Activated CD4-positive, alpha-beta memory T cell treated with anti-CD3 and anti-CD28 coated beads for 36 hours (primary cell): ENCODE data around the gene OGFR. TPM values are rescaled to one million over a fixed set of nuclear protein-coding genes. Genes with fewer than 3 reads are reported as not detected.

Source experiments
- CTCF ChIA-PET: fragments of 350-600 bp; sonication (Branson Sonifier 250); formaldehyde crosslinking; loops from one replicate; lab custom pipeline; 2021; ENCODE audit warnings: antibody characterized with exemption, inconsistent platforms; lab: Charles Lee
- POLR2A ChIA-PET: fragments of 350-600 bp; sonication (Branson Sonifier 250); formaldehyde crosslinking; loops from one replicate; lab custom pipeline; 2021; ENCODE audit warnings: antibody characterized with exemption; lab: Charles Lee
- DNase-seq: peaks from one replicate; pipeline ENCODE4 v3.0.0-alpha.2; 2020
- H3K27ac Mint-ChIP-seq: one replicate; pipeline ENCODE4 v1.8.0; 2021; ENCODE audit warnings: mixed read lengths
- H3K27me3 Mint-ChIP-seq: one replicate; pipeline ENCODE4 v1.8.0; 2021; ENCODE audit warnings: mixed read lengths
- H3K36me3 Mint-ChIP-seq: one replicate; pipeline ENCODE4 v1.8.0; 2021; ENCODE audit warnings: mixed read lengths
- H3K4me1 Mint-ChIP-seq: one replicate; pipeline ENCODE4 v1.8.0; 2021; ENCODE audit warnings: low read depth, mixed read lengths
- H3K4me3 Mint-ChIP-seq: one replicate; pipeline ENCODE4 v1.8.0; 2021; ENCODE audit warnings: mild to moderate bottlenecking, mixed read lengths
- H3K9me3 Mint-ChIP-seq: one replicate; pipeline ENCODE4 v1.8.0; 2021; ENCODE audit warnings: mixed read lengths
- intact Hi-C: fragments of 100-400 bp; cut with micrococcal nuclease; formaldehyde crosslinking; loops from one replicate; pipeline ENCODE4 v1.15.1; 2023
- total RNA-seq, 2 experiments: library from RNA; stranded (reverse); gene quantifications; one replicate each; pipeline ENCODE4 v1.2.3, GENCODE V29; 2021

Gene OGFR
- total RNA-seq, 2 experiments from 2014 or later, result 35.0 to 39.0 TPM

DNA sequence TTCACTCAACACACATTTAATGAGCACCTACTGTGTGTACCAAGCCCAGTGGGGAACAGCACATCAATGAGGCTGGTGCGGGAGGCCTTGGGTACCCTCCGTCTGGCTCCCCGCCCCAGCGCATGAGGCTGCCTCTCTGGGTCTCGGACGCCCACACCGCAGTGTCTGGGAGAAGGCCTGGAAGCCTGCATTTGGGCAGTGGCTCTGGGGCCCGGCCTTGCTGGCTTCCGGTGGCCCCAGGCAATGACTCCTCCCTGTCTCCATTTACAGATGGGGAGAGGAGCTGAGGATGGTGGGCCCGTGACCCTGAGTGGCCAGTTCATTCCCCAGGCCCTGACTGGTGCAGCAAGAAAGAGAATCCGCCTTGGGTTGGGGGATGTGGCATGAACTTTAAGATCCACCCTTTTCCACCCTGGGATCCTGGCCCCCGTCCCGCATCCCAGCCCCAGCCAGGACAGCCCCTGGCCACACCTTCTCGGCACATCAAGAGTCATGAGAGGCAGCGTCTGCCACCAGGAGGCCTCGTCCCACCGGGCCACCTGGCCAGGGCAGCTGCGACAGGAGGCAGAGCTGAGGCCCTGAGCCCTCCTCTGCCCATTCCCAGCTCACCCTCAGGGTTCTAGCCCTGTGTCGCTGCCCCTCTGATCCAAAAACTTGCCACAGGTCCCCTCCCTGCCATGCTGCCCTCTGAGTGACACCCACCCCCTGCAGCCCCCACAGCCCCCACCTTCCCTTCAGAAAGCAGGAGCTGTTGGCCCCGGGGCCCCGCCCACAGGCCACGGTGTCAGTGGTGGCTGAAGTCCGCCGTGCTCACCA is 25.8 kb upstream of the OGFR start:
- Mint-ChIP-seq H3K27me3 (no peaks in the 10 kb centered on the region), H3K4me1 (peaks cover 34% of the 10 kb centered on the region), H3K36me3 (no peaks in the 10 kb centered on the region), H3K4me3 (no peak overlapping the region), H3K9me3 (no peaks in the 10 kb centered on the region), H3K27ac (no peak overlapping the region)
- no peak for DNase-seq
- ChIA-PET POLR2A (no interaction called here), CTCF (interaction anchor here (1.9 kb wide), 1 partner anchor 12 kb away, joined by 7 read pairs; no protein-coding TSS in a partner anchor)
- intact Hi-C loops, result no loop called here

DNA sequence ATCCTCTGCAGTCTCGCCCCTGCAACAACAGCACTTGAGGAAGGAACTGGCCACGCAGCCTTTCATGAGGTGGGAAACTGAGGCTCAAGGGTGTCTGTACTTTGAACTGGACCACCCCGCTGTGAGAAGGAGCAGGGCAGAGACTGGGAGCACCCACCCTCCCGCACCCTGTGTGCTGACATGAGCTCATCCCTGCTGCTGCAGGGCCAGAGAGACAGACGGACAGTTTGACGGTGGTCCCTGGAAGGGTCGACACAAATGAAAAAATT is 25.3 kb upstream of the OGFR start:
- POLR2A ChIA-PET, result no interaction called here
- H3K27me3 Mint-ChIP-seq, result no peaks in the 10 kb centered on the region
- no peaks in the 10 kb centered on the region for H3K36me3 Mint-ChIP-seq
- intact Hi-C loops, result no loop called here
- CTCF ChIA-PET, result interaction anchor here (1.9 kb wide), 1 partner anchor 12 kb away, joined by 7 read pairs; no protein-coding TSS in a partner anchor
- peaks cover 30% of the 10 kb centered on the region for H3K4me1 Mint-ChIP-seq
- DNase-seq, result no peak
- no peaks in the 10 kb centered on the region for H3K9me3 Mint-ChIP-seq
- no peak overlapping the region for H3K4me3 Mint-ChIP-seq
- no peak overlapping the region for H3K27ac Mint-ChIP-seq

DNA sequence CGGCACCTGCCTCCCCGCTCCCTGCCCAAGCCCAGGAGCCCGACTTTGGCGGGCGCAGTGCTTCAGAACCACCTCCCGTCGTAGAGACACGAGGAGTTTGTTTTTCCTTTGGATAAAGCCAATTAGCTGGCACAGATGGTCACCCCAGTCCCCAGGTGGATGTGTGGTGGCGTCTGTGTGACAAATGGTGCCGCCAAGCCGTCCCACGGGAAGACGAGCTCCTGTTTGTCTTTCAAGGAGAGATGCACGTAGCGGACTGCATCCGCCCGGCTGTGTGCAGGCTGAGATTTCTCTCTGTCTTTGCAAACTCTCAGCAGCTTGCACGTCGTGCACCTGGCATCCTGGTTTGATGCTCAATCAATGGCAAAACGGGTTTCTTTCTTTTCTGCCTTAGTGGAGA is 24.4 kb upstream of the OGFR start:
- ChIA-PET POLR2A (no interaction called here), CTCF (interaction anchor here (1.9 kb wide), 1 partner anchor 11 kb away, joined by 7 read pairs; no protein-coding TSS in a partner anchor)
- no peaks in the 10 kb centered on the region for H3K27me3 Mint-ChIP-seq

DNA sequence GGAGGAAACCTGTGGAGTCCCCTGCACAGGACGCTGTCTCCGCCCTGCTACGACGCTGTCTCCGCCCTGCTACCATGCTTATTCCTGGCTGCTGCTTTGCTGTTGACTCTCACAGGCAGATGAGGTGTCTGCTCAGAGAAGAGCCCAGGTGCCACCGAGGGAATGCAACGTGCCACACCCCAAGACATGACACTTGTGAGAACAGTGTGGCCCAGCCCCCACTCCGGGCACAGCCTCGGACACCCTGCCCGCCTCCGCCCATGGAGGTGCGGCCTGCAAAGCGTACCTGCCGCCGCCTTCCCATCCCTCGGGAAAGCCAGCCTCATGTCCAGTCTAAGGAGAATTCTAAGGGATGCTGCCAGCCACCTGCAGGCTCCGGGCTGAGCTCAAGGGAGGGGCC is 23.9 kb upstream of the OGFR start:
- H3K27ac Mint-ChIP-seq, result no peak overlapping the region
- CTCF ChIA-PET, result interaction anchor here (1.9 kb wide), 1 partner anchor 10 kb away, joined by 7 read pairs; no protein-coding TSS in a partner anchor
- H3K36me3 Mint-ChIP-seq, result no peaks in the 10 kb centered on the region
- intact Hi-C loops, result no loop called here
- DNase-seq, result no peak
- no peaks in the 10 kb centered on the region for H3K27me3 Mint-ChIP-seq
- no peaks in the 10 kb centered on the region for H3K9me3 Mint-ChIP-seq
- peaks cover 18% of the 10 kb centered on the region for H3K4me1 Mint-ChIP-seq
- H3K4me3 Mint-ChIP-seq, result no peak overlapping the region
- POLR2A ChIA-PET, result no interaction called here

More for the DNA sequence above, 24.4 kb upstream of the OGFR start:
- Mint-ChIP-seq H3K27ac (no peak overlapping the region), H3K9me3 (no peaks in the 10 kb centered on the region), H3K4me3 (no peak overlapping the region), H3K36me3 (no peaks in the 10 kb centered on the region), H3K4me1 (peaks cover 22% of the 10 kb centered on the region)
- no peak for DNase-seq
- intact Hi-C loops, result no loop called here

DNA sequence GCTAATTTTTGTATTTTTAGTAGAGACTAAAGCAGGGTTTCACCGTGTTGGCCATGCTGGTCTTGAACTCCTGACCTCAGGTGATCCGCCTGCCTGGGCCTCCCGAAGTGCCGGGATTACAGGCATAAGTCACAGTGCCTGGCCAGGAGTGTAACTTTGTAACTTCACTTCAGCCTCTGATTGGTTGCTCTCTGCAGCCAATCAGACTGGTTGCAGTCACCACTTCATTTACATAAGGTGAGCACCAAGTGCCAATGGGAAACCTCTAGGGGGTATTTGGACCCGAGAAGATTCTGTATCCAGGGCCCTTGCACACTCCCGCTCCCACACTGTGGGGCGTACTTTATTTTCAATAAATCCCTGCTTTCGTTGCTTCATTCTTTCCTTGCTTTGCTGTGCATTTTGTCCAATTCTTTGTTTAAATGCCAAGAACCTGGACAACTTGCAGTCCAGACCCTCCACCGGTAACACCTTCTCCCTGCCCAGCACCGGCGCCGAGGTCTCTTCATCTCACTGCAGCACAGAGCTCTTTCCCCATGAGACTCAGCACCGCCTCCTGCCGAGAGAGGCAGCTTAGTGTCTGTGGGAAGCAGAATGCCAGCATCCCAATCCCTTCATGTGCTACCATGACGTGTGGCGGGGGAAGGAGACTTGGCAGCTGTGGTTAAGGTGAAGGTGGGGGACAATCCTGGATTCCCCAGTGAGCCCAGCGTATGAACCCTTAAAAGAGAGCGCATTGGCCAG is 22.3 kb upstream of the OGFR start:
- no peaks in the 10 kb centered on the region for H3K27me3 Mint-ChIP-seq
- no peak overlapping the region for H3K4me3 Mint-ChIP-seq
- no peak overlapping the region for H3K27ac Mint-ChIP-seq
- ChIA-PET POLR2A (interaction anchor here (0.6 kb wide), 1 partner anchor 48 kb away, joined by 3 read pairs; no protein-coding TSS in a partner anchor), CTCF (interaction anchor here (1.0 kb wide), 1 partner anchor 9 kb away, joined by 5 read pairs; no protein-coding TSS in a partner anchor)
- intact Hi-C loops, result no loop called here
- H3K4me1 Mint-ChIP-seq, result peaks cover 5% of the 10 kb centered on the region
- H3K9me3 Mint-ChIP-seq, result no peaks in the 10 kb centered on the region
- no peak for DNase-seq
- no peaks in the 10 kb centered on the region for H3K36me3 Mint-ChIP-seq

DNA sequence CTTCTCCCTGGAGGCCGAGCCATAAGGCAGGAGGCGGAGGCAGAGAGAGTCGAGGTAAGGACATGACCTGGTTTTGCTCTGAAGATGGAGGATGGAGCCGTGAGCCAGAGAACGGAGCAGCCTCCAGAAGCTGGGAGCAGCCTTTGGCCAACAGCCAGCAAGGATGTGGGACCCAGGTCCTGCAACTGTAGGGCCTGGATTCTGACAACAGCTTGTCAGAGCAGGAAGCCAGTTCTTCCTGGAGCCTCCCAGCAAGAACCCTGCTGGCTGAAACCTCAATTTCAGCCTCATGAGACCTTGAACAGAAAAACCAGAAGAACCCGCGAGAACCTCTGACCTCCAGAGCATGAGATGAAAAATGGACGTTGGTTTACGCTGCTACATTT is 21.7 kb upstream of the OGFR start:
- CTCF ChIA-PET, result interaction anchor here (1.0 kb wide), 1 partner anchor 9 kb away, joined by 5 read pairs; no protein-coding TSS in a partner anchor
- no peaks in the 10 kb centered on the region for H3K27me3 Mint-ChIP-seq
- intact Hi-C loops, result no loop called here
- DNase-seq, result no peak
- no peak overlapping the region for H3K27ac Mint-ChIP-seq
- POLR2A ChIA-PET, result interaction anchor here (0.6 kb wide), 1 partner anchor 49 kb away, joined by 3 read pairs; no protein-coding TSS in a partner anchor
- peaks cover 7% of the 10 kb centered on the region for H3K4me1 Mint-ChIP-seq
- H3K36me3 Mint-ChIP-seq, result no peaks in the 10 kb centered on the region
- H3K9me3 Mint-ChIP-seq, result no peaks in the 10 kb centered on the region
- no peak overlapping the region for H3K4me3 Mint-ChIP-seq

DNA sequence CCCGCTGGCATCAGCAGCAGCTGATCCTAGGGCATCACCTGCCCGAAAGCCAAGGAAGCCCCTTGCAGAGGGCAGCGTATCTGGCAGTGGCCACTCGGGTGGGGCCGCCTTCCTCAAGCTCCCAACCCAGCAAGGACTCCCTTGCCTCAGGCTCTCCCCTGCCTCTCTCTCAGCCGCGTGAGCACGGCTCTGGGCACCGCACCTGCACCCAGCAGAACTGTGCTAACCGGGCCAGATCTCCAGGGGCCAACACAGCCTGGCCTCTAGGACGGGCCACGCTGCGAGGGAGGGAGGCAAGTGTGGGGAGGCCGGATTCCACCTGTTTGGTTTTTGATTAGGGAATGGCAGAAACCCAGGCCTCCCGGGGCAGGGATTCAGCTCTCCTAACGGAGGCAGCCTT is 20.1 kb upstream of the OGFR start:
- Mint-ChIP-seq H3K9me3 (no peaks in the 10 kb centered on the region), H3K27me3 (no peaks in the 10 kb centered on the region), H3K36me3 (no peaks in the 10 kb centered on the region), H3K4me1 (peaks cover 7% of the 10 kb centered on the region), H3K27ac (no peak overlapping the region), H3K4me3 (no peak overlapping the region)
- intact Hi-C loops, result no loop called here
- ChIA-PET CTCF (no interaction called here), POLR2A (no interaction called here)
- DNase-seq, result no peak

DNA sequence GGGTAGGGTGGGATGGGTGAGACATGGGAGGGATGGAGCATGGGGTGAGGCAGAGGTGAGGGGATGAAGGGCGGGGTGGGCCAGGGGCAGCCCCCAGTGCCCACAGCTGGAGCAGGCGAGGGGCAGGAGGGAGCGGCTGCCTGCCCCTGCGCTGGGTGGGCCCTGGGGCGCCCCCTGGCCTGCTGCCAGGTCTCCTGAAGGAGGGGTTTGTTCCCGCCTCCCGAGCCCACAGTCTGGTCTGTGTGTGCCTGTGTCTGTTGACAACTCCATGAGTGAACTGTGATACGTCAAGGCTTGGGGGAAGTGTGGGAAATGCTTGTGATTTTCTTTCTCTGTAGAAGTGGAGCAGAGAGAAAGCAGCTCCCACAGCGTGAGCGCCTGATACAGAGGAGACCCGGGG is 19.2 kb upstream of the OGFR start:
- POLR2A ChIA-PET, result no interaction called here
- peaks cover 7% of the 10 kb centered on the region for H3K4me1 Mint-ChIP-seq
- intact Hi-C loops, result no loop called here
- no peaks in the 10 kb centered on the region for H3K36me3 Mint-ChIP-seq
- no peaks in the 10 kb centered on the region for H3K27me3 Mint-ChIP-seq
- no peak for DNase-seq
- no peak overlapping the region for H3K27ac Mint-ChIP-seq
- H3K9me3 Mint-ChIP-seq, result no peaks in the 10 kb centered on the region
- H3K4me3 Mint-ChIP-seq, result no peak overlapping the region
- CTCF ChIA-PET, result no interaction called here

DNA sequence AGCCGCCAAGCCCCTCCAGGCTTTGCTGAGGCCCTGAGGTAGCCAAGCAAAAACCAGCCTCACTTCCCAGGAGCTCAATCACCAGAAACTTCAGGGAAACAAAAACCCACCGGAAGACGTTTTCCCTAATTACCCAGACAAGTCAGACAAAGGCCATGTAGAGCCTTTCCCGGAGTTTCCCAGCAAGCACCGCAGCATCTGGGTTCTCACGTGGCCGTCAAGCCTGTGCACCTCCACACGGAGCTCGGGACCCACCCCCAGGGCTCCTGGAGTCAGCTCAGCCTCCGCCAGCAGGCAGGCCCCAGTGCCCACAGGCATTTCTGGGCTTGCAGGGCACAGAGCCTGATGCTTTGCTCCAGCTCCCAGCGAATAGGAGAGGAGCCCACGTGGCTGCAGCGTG is 18.5 kb upstream of the OGFR start:
- Mint-ChIP-seq H3K27me3 (no peaks in the 10 kb centered on the region), H3K4me1 (peaks cover 8% of the 10 kb centered on the region), H3K9me3 (no peaks in the 10 kb centered on the region), H3K27ac (no peak overlapping the region), H3K36me3 (no peaks in the 10 kb centered on the region), H3K4me3 (no peak overlapping the region)
- intact Hi-C loops, result no loop called here
- POLR2A ChIA-PET, result no interaction called here
- CTCF ChIA-PET, result interaction anchor here (0.6 kb wide), 1 partner anchor 22 kb away, joined by 3 read pairs; no protein-coding TSS in a partner anchor
- no peak for DNase-seq

DNA sequence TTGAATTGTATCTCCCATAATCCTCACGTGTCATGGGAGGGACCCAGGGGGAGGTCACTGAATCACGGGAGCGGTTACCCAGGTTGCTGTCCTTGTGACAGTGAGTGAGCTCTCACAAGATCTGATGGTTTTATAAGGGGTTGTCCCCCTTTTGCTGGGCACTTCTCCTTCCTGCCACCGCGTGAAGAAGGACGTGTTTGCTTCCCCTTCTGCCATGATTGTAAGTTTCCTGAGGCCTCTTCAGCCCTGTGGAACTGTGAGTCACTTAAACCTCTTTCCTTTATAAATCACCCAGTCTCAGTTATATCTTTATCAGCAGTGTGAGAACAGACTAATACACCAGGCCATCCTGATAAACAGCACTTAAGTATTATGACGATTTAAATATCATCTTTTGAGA is 17.3 kb upstream of the OGFR start:
- intact Hi-C loops, result no loop called here
- no peaks in the 10 kb centered on the region for H3K9me3 Mint-ChIP-seq
- no peak for DNase-seq
- H3K27me3 Mint-ChIP-seq, result no peaks in the 10 kb centered on the region
- peaks cover 13% of the 10 kb centered on the region for H3K4me1 Mint-ChIP-seq
- no peak overlapping the region for H3K27ac Mint-ChIP-seq
- POLR2A ChIA-PET, result no interaction called here
- H3K4me3 Mint-ChIP-seq, result no peak overlapping the region
- CTCF ChIA-PET, result no interaction called here
- H3K36me3 Mint-ChIP-seq, result no peaks in the 10 kb centered on the region

DNA sequence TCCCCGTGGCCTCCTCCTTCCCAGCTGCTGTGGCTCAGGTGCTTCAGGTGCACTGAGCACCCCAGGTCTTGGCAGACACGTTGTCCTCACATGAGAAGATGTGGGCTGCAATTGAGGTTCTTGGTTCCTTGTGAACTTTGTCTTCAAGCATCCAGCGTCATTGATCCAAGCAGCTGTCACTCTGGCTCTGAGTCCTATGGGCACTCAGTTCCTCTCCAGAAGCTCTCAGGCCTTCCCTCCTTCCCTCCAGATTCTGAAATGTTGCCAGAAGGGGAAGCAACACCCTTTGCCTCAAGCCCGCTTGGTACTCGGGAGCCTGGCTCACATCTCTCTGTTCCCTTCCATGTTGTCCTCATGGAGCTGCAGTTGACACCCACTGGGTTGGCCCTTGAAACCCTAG is 16.8 kb upstream of the OGFR start:
- POLR2A ChIA-PET, result no interaction called here
- no peak overlapping the region for H3K27ac Mint-ChIP-seq
- CTCF ChIA-PET, result interaction anchor here (1.3 kb wide), 1 partner anchor 288 kb away, joined by 9 read pairs; no protein-coding TSS in a partner anchor
- DNase-seq, result no peak
- no peaks in the 10 kb centered on the region for H3K9me3 Mint-ChIP-seq
- H3K4me1 Mint-ChIP-seq, result peaks cover 13% of the 10 kb centered on the region
- intact Hi-C loops, result no loop called here
- no peaks in the 10 kb centered on the region for H3K36me3 Mint-ChIP-seq
- no peak overlapping the region for H3K4me3 Mint-ChIP-seq
- no peaks in the 10 kb centered on the region for H3K27me3 Mint-ChIP-seq

DNA sequence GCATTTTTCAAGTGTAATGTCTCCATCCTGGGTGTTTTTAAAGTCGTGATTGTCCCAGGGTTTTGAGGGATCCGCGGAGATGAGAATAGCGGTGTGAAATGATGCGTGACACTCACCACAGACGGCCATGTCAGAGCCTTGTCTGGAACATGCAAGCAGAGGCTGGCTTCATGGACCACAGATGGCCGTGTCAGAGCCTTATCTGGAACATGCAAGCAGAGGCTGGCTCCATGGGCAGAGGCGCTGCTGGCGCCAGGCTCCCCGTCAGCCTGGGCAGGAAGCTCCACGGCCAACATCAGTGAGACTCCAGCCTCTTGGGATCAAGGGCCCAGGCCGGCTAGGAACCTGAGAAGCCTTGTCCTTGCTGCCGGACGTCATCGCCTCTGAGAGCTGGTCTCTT is 16.0 kb upstream of the OGFR start:
- Mint-ChIP-seq H3K9me3 (no peaks in the 10 kb centered on the region), H3K27me3 (no peaks in the 10 kb centered on the region), H3K36me3 (no peaks in the 10 kb centered on the region), H3K27ac (no peak overlapping the region), H3K4me3 (no peak overlapping the region), H3K4me1 (peaks cover 18% of the 10 kb centered on the region)
- POLR2A ChIA-PET, result interaction anchor here (0.6 kb wide), 1 partner anchor 175 kb away, joined by 3 read pairs; no protein-coding TSS in a partner anchor
- DNase-seq, result no peak
- CTCF ChIA-PET, result interaction anchor here (0.6 to 1.5 kb wide), 4 partner anchors 15 to 289 kb away, joined by 3 to 9 read pairs (median 6); no protein-coding TSS in a partner anchor
- intact Hi-C loops, result no loop called here
